HFFc6 (cell line): ENCODE results near the gene C5. TPM values are rescaled to one million over a fixed set of nuclear protein-coding genes. Genes with fewer than 3 reads are reported as not detected.

ENCODE experiments used
- DNase-seq: peaks from one replicate; pipeline ENCODE4 v3.0.0-alpha.2; 2018
- H3K27ac Mint-ChIP-seq: 2 replicates; pipeline ENCODE4 v1.8.0; 2020; ENCODE audit warnings: mild to moderate bottlenecking, mixed read lengths
- H3K27me3 Mint-ChIP-seq: 2 replicates; pipeline ENCODE4 v1.8.0; 2021; ENCODE audit warnings: mild to moderate bottlenecking, moderate library complexity, mixed read lengths; ENCODE audit not compliant: insufficient read depth
- H3K36me3 Mint-ChIP-seq: 2 replicates; pipeline ENCODE4 v1.8.0; 2021; ENCODE audit warnings: low read depth, mixed read lengths
- H3K4me1 Mint-ChIP-seq: 2 replicates; pipeline ENCODE4 v1.8.0; 2020; ENCODE audit warnings: low read depth, mixed read lengths
- H3K4me3 Mint-ChIP-seq: 2 replicates; pipeline ENCODE4 v1.8.0; 2020; ENCODE audit warnings: mild to moderate bottlenecking, moderate library complexity, mixed read lengths
- H3K9me3 Mint-ChIP-seq: 2 replicates; pipeline ENCODE4 v1.8.0; 2020; ENCODE audit warnings: mild to moderate bottlenecking, mixed read lengths
- total RNA-seq, 6 experiments: library from RNA; stranded (reverse); fragmentation: NEBNext Ultra II Directional; extraction: Animal tissue kit (Norgen Biotek cat#: 25700); gene quantifications; 2 replicates in 1 of 6; 3 replicates in 5 of 6; pipeline ENCODE4 v1.2.3, GENCODE V29; 2021
- TF ChIP-seq, protein P1 (sequence below): fragments of 200-600 bp; sonication (generic); IDR thresholded peaks from 2 replicates; pipeline ENCODE4 v1.5.0; 2021; ENCODE audit warnings: antibody characterized with exemption, mild to moderate bottlenecking

Gene C5
- total RNA-seq, 6 experiments from 2014 or later, result 1.5 to 2.3 (median 2.1) TPM

DNA sequence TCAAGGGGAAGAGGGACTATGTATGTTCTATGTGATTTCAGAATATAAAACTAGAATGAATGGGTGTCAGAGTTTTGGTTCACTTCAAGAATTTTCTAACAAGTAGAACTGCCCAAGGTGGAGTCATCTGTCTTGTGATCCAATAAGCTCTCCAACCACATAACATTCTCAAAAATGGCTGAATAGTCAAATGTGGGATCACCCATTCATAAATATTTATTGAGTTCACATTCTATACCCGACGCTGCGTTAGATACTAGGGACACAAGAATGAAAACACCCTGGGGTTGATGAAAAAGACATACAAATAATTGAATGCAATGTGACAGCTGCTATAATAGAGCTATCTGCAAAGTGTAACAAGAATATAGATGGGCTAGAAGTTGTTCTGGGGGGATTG is 88.1 kb downstream of the C5 start:
- Mint-ChIP-seq H3K4me3 (no peak overlapping the region), H3K9me3 (no peaks in the 10 kb centered on the region), H3K27me3 (no peaks in the 10 kb centered on the region), H3K27ac (no peak overlapping the region), H3K36me3 (no peaks in the 10 kb centered on the region), H3K4me1 (no peaks in the 10 kb centered on the region)
- DNase-seq, result no peak
- TF ChIP-seq, protein P1, sequence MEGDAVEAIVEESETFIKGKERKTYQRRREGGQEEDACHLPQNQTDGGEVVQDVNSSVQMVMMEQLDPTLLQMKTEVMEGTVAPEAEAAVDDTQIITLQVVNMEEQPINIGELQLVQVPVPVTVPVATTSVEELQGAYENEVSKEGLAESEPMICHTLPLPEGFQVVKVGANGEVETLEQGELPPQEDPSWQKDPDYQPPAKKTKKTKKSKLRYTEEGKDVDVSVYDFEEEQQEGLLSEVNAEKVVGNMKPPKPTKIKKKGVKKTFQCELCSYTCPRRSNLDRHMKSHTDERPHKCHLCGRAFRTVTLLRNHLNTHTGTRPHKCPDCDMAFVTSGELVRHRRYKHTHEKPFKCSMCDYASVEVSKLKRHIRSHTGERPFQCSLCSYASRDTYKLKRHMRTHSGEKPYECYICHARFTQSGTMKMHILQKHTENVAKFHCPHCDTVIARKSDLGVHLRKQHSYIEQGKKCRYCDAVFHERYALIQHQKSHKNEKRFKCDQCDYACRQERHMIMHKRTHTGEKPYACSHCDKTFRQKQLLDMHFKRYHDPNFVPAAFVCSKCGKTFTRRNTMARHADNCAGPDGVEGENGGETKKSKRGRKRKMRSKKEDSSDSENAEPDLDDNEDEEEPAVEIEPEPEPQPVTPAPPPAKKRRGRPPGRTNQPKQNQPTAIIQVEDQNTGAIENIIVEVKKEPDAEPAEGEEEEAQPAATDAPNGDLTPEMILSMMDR, result no peak

DNA sequence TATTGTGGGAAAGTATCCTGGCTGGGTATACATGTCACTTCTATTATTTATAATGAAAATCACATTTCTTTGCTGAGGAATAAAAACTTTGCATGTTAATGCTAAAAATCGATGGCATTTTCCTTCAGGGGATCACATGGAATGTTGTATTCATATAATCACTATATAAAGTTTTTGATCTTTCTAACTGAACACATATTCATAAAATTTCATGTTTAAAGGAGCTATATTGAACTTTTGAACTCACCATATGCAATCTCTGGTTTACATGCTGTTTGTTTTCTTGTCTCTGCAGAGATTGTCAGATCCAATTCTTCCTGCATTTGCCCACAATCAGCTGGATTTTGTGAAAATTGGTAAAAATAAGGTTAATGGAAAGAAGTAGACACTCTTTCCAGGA is 90.1 kb downstream of the C5 start:
- H3K36me3 Mint-ChIP-seq, result no peaks in the 10 kb centered on the region
- no peak overlapping the region for H3K27ac Mint-ChIP-seq
- no peak for DNase-seq
- no peak overlapping the region for H3K4me3 Mint-ChIP-seq
- H3K9me3 Mint-ChIP-seq, result no peaks in the 10 kb centered on the region
- TF ChIP-seq, protein P1, result no peak
- no peaks in the 10 kb centered on the region for H3K27me3 Mint-ChIP-seq
- no peaks in the 10 kb centered on the region for H3K4me1 Mint-ChIP-seq

DNA sequence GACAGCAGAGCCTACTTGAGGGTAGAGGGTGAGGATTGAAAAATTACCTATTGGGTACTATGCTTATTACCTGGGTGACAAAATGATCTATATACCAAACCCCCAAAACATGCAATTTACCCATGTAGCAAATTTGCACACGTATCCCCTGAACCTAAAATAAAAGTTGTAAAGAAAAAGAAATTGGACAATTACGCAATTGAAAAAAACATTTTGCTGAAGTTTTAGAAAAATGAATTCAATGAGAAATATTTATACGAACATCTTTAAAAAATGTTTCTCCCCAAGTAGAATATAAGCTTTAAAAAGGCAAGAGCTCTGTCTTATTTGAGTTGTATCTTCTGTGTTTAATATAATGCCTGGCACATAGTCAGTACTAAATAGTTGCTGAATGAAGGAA is 93.2 kb downstream of the C5 start:
- TF ChIP-seq, protein P1, result no peak
- Mint-ChIP-seq H3K27me3 (no peaks in the 10 kb centered on the region), H3K4me3 (no peak overlapping the region), H3K27ac (no peak overlapping the region), H3K4me1 (no peaks in the 10 kb centered on the region), H3K9me3 (no peaks in the 10 kb centered on the region), H3K36me3 (no peaks in the 10 kb centered on the region)
- DNase-seq, result no peak

- TF ChIP-seq, protein P1, result no peak
- H3K9me3 Mint-ChIP-seq, result no peaks in the 10 kb centered on the region
- no peak for DNase-seq
- peaks cover 7% of the 10 kb centered on the region; the same call in 1 of the 2 replicates for H3K4me1 Mint-ChIP-seq
- no peaks in the 10 kb centered on the region for H3K27me3 Mint-ChIP-seq
- H3K27ac Mint-ChIP-seq, result no peak overlapping the region
- no peaks in the 10 kb centered on the region for H3K36me3 Mint-ChIP-seq
- no peak overlapping the region for H3K4me3 Mint-ChIP-seq
Measured at GRCh38 chr9:120951960-120952618, 98.0 kb downstream of the C5 start.

DNA sequence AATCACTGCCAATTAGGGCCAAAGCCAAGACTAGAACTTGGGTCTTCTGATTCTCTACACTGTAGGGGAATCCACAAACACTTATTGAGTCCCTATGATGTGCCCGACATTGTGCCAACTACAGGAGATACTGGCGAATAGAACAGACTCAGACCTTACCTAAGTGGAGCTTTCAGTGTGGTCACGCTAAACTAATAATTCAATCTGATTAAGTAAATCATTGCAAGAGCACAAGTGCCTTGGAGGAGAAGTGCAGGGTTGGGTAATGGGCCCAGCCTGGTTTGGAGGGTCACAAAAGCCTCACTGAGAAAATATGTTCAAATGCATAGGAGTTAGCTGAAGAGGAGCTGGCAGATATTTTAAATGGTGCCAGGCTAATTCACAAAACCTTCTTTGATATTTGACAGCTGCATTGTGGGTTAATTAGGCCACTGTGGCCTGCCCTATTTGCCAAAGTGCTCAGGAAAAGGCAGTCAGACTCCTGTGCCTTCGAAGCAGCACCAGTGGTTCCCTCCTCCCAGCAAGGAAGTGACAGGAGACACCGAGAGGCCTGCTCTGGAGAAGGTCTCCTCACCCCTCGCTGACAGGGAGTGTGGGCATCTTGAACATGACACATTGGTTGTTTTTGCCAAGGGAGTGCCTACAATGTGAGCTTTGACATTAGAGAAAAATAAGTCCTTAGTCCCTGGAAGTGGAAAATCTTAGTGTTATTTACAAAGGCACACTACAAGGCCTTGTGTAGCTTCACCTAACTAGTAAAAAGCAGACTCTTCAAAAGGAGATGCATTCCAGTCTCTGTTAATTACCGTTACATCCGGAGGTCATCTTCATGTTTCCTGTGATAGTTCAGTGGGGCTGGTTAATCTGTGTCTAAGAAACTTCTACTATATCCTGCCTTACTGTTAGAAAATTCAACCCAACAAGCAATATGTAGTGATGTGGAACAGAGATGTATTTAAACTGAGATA is 99.4 kb downstream of the C5 start:
- H3K27ac Mint-ChIP-seq, result no peak overlapping the region
- peaks cover 7% of the 10 kb centered on the region; the same call in 1 of the 2 replicates for H3K4me1 Mint-ChIP-seq
- no peaks in the 10 kb centered on the region for H3K9me3 Mint-ChIP-seq

More for the DNA sequence above, 99.4 kb downstream of the C5 start:
- Mint-ChIP-seq H3K4me3 (no peak overlapping the region), H3K27me3 (no peaks in the 10 kb centered on the region), H3K36me3 (no peaks in the 10 kb centered on the region)
- no peak for DNase-seq
- TF ChIP-seq, protein P1, result no peak
